ENCODE measurements around the gene MTPN. TPM values are rescaled to one million over a fixed set of nuclear protein-coding genes. Genes with fewer than 3 reads are reported as not detected.

Gene MTPN
- total RNA-seq, 1 donor, result 172 TPM

GRCh38 chr7:135904282-135904681 is 72.9 kb downstream of the MTPN start:
- DNase-seq (ENCODE audit: low read depth), result no peak
- H3K4me3 ChIP-seq (ENCODE audit: low read depth, low read length), result no peak overlapping the region
- no peak for TF ChIP-seq CTCF (IDR thresholded peaks at IDR 0.05; ENCODE audit: insufficient read depth, low read length)

GRCh38 chr7:135901585-135902540 is 75.3 kb downstream of the MTPN start:
- H3K4me3 ChIP-seq (ENCODE audit: low read depth, low read length), result no peak overlapping the region
- DNase-seq (ENCODE audit: low read depth), result no peak
- TF ChIP-seq CTCF (IDR thresholded peaks at IDR 0.05; ENCODE audit: insufficient read depth, low read length), result no peak

- no peak overlapping the region for H3K4me3 ChIP-seq (ENCODE audit: low read depth, low read length)
- TF ChIP-seq CTCF (IDR thresholded peaks at IDR 0.05; ENCODE audit: insufficient read depth, low read length), result no peak
- DNase-seq (ENCODE audit: low read depth), result no peak
Observed at GRCh38 chr7:135900065-135900546, 77.1 kb downstream of the MTPN start.

- no peak for DNase-seq (ENCODE audit: low read depth)
- no peak for TF ChIP-seq CTCF (IDR thresholded peaks at IDR 0.05; ENCODE audit: insufficient read depth, low read length)
Observed at GRCh38 chr7:135899458-135900064, 77.6 kb downstream of the MTPN start.

GRCh38 chr7:135898226-135898625 is 78.9 kb downstream of the MTPN start:
- no peak overlapping the region for H3K4me3 ChIP-seq (ENCODE audit: low read depth, low read length)
- TF ChIP-seq CTCF (IDR thresholded peaks at IDR 0.05; ENCODE audit: insufficient read depth, low read length), result no peak
- DNase-seq (ENCODE audit: low read depth), result no peak

More at GRCh38 chr7:135899458-135900064, 77.6 kb downstream of the MTPN start:
- H3K4me3 ChIP-seq (ENCODE audit: low read depth, low read length), result no peak overlapping the region

GRCh38 chr7:135894816-135895215 is 82.3 kb downstream of the MTPN start:
- H3K4me3 ChIP-seq (ENCODE audit: low read depth, low read length), result no peak overlapping the region
- TF ChIP-seq CTCF (IDR thresholded peaks at IDR 0.05; ENCODE audit: insufficient read depth, low read length), result no peak
- DNase-seq (ENCODE audit: low read depth), result no peak
